Neural progenitor cell (in vitro differentiated cells): ENCODE results near the gene SMYD3. TPM values are rescaled to one million over a fixed set of nuclear protein-coding genes. Genes with fewer than 3 reads are reported as not detected.

Source experiments
- DNase-seq: peaks from one replicate; pipeline ENCODE4 v3.0.0-alpha.2; 2016; ENCODE audit warnings: low spot score
- H2AFZ ChIP-seq: fragments of 200-600 bp; sonication (generic); replicated peaks from 2 replicates; pipeline ENCODE4 v1.6.1; 2016; ENCODE audit warnings: antibody characterized with exemption
- H3F3A ChIP-seq: fragments of 200-600 bp; sonication (generic); 2 replicates; pipeline ENCODE4 v1.6.1; 2016; ENCODE audit warnings: antibody characterized with exemption, low read depth
- H3K27ac ChIP-seq: fragments of 200-600 bp; sonication (generic); 2 replicates; pipeline ENCODE4 v1.5.1; 2016; ENCODE audit warnings: mild to moderate bottlenecking
- H3K27me3 ChIP-seq: fragments of 200-600 bp; sonication (generic); 2 replicates; pipeline ENCODE4 v1.6.1; 2016; ENCODE audit warnings: mild to moderate bottlenecking, moderate library complexity
- H3K36me3 ChIP-seq: fragments of 200-600 bp; sonication (generic); 2 replicates; pipeline ENCODE4 v1.5.1; 2016
- H3K4me1 ChIP-seq: fragments of 200-600 bp; sonication (generic); 2 replicates; pipeline ENCODE4 v1.6.1; 2016; ENCODE audit warnings: mixed run types
- H3K4me2 ChIP-seq: fragments of 200-600 bp; sonication (generic); 2 replicates; pipeline ENCODE4 v1.6.1; 2016
- H3K4me3 ChIP-seq: fragments of 200-600 bp; sonication (generic); 2 replicates; pipeline ENCODE4 v1.5.1; 2016
- H3K79me2 ChIP-seq: fragments of 200-600 bp; sonication (generic); 2 replicates; pipeline ENCODE4 v1.6.1; 2016; ENCODE audit warnings: low read depth
- H3K9ac ChIP-seq: fragments of 200-600 bp; sonication (generic); 2 replicates; pipeline ENCODE4 v1.6.1; 2016
- H3K9me3 ChIP-seq: fragments of 200-600 bp; sonication (generic); 2 replicates; pipeline ENCODE4 v1.5.1; 2016; ENCODE audit warnings: low read depth
- H4K20me1 ChIP-seq: fragments of 200-600 bp; sonication (generic); 2 replicates; pipeline ENCODE4 v1.6.1; 2016; ENCODE audit warnings: low read depth
- H3K27ac Mint-ChIP-seq: 3 replicates; pipeline ENCODE4 v1.8.0; 2021; ENCODE audit warnings: mixed read lengths
- H3K27me3 Mint-ChIP-seq: 2 replicates; pipeline ENCODE4 v1.8.0; 2022; ENCODE audit warnings: low read depth, mild to moderate bottlenecking, inconsistent platforms, moderate library complexity, mixed read lengths; ENCODE audit not compliant: insufficient read depth
- H3K36me3 Mint-ChIP-seq: 3 replicates; pipeline ENCODE4 v1.8.0; 2021; ENCODE audit warnings: mixed read lengths
- H3K4me1 Mint-ChIP-seq: 3 replicates; pipeline ENCODE4 v1.8.0; 2021; ENCODE audit warnings: mixed read lengths
- H3K4me3 Mint-ChIP-seq: 3 replicates; pipeline ENCODE4 v1.8.0; 2021; ENCODE audit warnings: mild to moderate bottlenecking, moderate library complexity, mixed read lengths
- H3K9me3 Mint-ChIP-seq: 3 replicates; pipeline ENCODE4 v1.8.0; 2020; ENCODE audit warnings: mixed read lengths
- EZH2 ChIP-seq: fragments of 200-600 bp; sonication (generic); IDR thresholded peaks from 2 replicates; pipeline ENCODE4 v1.6.1; 2017; ENCODE audit warnings: antibody characterized with exemption, mild to moderate bottlenecking, moderate library complexity
- EZH2phosphoT487 ChIP-seq: fragments of 200-600 bp; sonication (generic); IDR thresholded peaks from 2 replicates; pipeline ENCODE4 v1.6.1; 2017; ENCODE audit warnings: antibody characterized with exemption
- total RNA-seq: library from RNA; depleted of rRNA; stranded (reverse); fragments of >200 nt; gene quantifications from 2 replicates; pipeline ENCODE4 v1.2.3, GENCODE V29; 2015; ENCODE audit warnings: low replicate concordance
- TF ChIP-seq, protein P1 (sequence below): fragments of 200-600 bp; sonication (generic); IDR thresholded peaks from 2 replicates; pipeline ENCODE4 v1.5.1; 2017; ENCODE audit warnings: antibody characterized with exemption, mild to moderate bottlenecking

SMYD3 gene
- total RNA-seq, 1 donor from 2014 or later, result 43.2 TPM

DNA sequence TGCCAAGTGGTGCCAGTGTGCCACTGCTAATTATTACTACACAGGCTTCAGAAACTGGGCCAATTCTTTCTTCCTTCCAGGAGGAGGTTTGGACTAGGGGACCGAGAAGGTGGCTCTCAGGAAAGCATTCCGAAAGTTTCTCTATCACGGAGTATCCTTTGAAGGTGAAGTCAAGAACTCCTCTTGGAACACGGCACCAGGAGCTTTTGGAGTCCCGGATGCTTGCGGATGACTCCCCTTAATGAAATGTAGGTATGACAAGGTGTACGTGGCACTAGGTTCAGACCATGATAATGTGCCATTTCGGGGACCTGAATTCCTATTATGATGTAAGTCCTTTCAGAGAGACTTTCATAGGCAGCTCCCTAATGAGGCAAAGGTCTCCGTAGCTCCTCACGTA, 718.2 kb downstream of the SMYD3 start:
- Histone ChIP-seq H3K4me2 (no peak overlapping the region), H3K4me1 (no peaks in the 10 kb centered on the region), H3K27ac (no peak overlapping the region)

DNA sequence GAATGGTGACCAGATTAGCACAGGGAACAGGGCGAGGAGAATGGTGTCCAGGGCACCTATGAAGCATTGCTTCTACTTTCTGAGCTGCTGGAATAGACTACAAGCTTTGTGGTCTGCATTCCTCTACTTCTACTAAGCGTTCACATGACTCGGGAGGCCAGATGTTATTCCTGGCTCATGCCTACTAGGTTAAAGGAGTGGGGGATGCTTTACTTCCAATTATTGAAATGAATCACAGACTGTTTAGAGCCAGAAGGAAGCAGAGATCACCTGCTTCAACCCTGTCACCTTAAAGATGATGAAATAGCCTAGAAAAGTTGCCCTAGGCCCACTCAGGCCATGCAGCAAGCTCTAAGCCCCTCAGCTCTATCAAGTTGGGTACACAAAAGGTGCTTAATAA, 718.8 kb downstream of the SMYD3 start:
- H3K4me1 Mint-ChIP-seq, result no peaks in the 10 kb centered on the region
- TF ChIP-seq, protein P1, sequence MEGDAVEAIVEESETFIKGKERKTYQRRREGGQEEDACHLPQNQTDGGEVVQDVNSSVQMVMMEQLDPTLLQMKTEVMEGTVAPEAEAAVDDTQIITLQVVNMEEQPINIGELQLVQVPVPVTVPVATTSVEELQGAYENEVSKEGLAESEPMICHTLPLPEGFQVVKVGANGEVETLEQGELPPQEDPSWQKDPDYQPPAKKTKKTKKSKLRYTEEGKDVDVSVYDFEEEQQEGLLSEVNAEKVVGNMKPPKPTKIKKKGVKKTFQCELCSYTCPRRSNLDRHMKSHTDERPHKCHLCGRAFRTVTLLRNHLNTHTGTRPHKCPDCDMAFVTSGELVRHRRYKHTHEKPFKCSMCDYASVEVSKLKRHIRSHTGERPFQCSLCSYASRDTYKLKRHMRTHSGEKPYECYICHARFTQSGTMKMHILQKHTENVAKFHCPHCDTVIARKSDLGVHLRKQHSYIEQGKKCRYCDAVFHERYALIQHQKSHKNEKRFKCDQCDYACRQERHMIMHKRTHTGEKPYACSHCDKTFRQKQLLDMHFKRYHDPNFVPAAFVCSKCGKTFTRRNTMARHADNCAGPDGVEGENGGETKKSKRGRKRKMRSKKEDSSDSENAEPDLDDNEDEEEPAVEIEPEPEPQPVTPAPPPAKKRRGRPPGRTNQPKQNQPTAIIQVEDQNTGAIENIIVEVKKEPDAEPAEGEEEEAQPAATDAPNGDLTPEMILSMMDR, result no peak
- TF ChIP-seq EZH2, result no peak
- TF ChIP-seq EZH2phosphoT487, result no peak
- Histone ChIP-seq H3K4me2 (no peak overlapping the region), H3F3A (no peaks in the 10 kb centered on the region), H3K9ac (no peak overlapping the region), H3K4me1 (no peaks in the 10 kb centered on the region), H3K27ac (no peak overlapping the region), H2AFZ (no peak overlapping the region), H3K27me3 (no peaks in the 10 kb centered on the region), H3K36me3 (no peaks in the 10 kb centered on the region), H4K20me1 (no peaks in the 10 kb centered on the region), H3K4me3 (no peak overlapping the region), H3K79me2 (no peaks in the 10 kb centered on the region), H3K9me3 (no peaks in the 10 kb centered on the region)
- no peaks in the 10 kb centered on the region for H3K9me3 Mint-ChIP-seq
- no peak overlapping the region for H3K4me3 Mint-ChIP-seq
- peaks cover 4% of the 10 kb centered on the region for H3K27me3 Mint-ChIP-seq
- H3K27ac Mint-ChIP-seq, result no peak overlapping the region
- no peak for DNase-seq
- H3K36me3 Mint-ChIP-seq, result no peaks in the 10 kb centered on the region

More for the DNA sequence above, 718.2 kb downstream of the SMYD3 start:
- Mint-ChIP-seq H3K9me3 (no peaks in the 10 kb centered on the region), H3K4me1 (no peaks in the 10 kb centered on the region), H3K27ac (no peak overlapping the region), H3K4me3 (no peak overlapping the region), H3K36me3 (no peaks in the 10 kb centered on the region), H3K27me3 (peaks cover 4% of the 10 kb centered on the region)
- H3K36me3 ChIP-seq, result no peaks in the 10 kb centered on the region
- no peak overlapping the region for H3K4me3 ChIP-seq
- H3K9ac ChIP-seq, result no peak overlapping the region
- no peaks in the 10 kb centered on the region for H3F3A ChIP-seq
- no peaks in the 10 kb centered on the region for H4K20me1 ChIP-seq
- no peak overlapping the region for H2AFZ ChIP-seq
- DNase-seq, result no peak
- no peak for TF ChIP-seq EZH2phosphoT487
- no peaks in the 10 kb centered on the region for H3K9me3 ChIP-seq
- no peaks in the 10 kb centered on the region for H3K27me3 ChIP-seq
- H3K79me2 ChIP-seq, result no peaks in the 10 kb centered on the region

GRCh38 chr1:245786948-245787347, 720.1 kb downstream of the SMYD3 start:
- Histone ChIP-seq H3K9ac (no peak overlapping the region), H3K9me3 (no peaks in the 10 kb centered on the region), H2AFZ (no peak overlapping the region), H3K27ac (no peak overlapping the region), H3K36me3 (no peaks in the 10 kb centered on the region), H3K4me1 (no peaks in the 10 kb centered on the region), H3K4me2 (no peak overlapping the region), H4K20me1 (no peaks in the 10 kb centered on the region), H3K4me3 (no peak overlapping the region), H3K79me2 (no peaks in the 10 kb centered on the region), H3K27me3 (no peaks in the 10 kb centered on the region), H3F3A (no peaks in the 10 kb centered on the region)
- H3K27me3 Mint-ChIP-seq, result peaks cover 4% of the 10 kb centered on the region
- no peak overlapping the region for H3K4me3 Mint-ChIP-seq
- H3K27ac Mint-ChIP-seq, result no peak overlapping the region
- peaks cover 2% of the 10 kb centered on the region for H3K4me1 Mint-ChIP-seq
- TF ChIP-seq, protein P1, result no peak
- TF ChIP-seq EZH2phosphoT487 (no peak), EZH2 (no peak)
- no peak for DNase-seq
- H3K9me3 Mint-ChIP-seq, result no peaks in the 10 kb centered on the region
- H3K36me3 Mint-ChIP-seq, result no peaks in the 10 kb centered on the region

DNA sequence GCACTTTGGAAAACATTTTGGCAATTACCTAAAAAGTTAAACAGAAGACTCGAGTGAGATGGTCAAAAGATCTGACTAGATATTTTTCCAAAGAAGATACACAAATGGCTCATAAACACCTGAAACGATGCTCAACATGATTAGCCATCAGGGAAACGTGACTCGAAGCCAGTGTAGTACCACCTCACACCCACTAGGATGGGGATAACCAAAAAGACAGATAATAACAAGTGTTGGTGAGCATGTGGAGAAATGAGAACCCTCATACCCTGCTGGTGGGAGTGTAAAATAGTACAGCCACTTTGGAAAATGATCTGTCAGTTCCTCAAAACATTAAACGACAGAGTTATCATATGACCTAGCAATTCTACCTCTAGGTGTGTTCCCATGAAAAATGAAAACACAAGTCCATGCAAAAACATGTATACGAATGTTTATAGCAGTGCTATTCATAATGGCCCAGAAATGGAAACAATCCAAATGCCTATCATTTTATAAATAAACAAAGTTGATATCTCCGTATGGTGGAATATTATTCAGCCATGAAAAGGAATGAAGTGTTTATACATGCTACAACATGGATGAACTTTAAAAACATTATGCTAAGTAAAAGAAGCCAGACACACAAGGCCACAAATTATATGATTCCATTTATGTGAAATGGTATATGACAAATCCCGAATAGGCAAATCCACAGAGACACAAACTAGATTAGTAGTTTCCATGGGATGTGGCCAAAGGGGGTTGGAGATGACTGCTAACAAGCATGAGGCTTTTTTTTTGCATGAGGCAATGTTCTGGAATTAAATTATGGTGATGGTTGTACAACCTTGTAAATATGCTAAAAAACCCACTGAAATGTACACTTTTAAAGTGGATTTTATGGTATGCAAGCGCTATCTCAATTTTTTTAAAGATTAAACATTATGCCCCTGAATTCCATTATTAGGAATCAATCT, 727.0 kb downstream of the SMYD3 start:
- Histone ChIP-seq H3K9me3 (no peaks in the 10 kb centered on the region), H3K79me2 (no peaks in the 10 kb centered on the region), H3K4me3 (no peak overlapping the region), H4K20me1 (no peaks in the 10 kb centered on the region), H3K9ac (no peak overlapping the region), H2AFZ (no peak overlapping the region), H3F3A (no peaks in the 10 kb centered on the region), H3K4me1 (peaks cover 16% of the 10 kb centered on the region), H3K36me3 (no peaks in the 10 kb centered on the region), H3K27ac (no peak overlapping the region), H3K4me2 (no peak overlapping the region), H3K27me3 (no peaks in the 10 kb centered on the region)
- no peaks in the 10 kb centered on the region for H3K36me3 Mint-ChIP-seq
- H3K9me3 Mint-ChIP-seq, result no peaks in the 10 kb centered on the region
- DNase-seq, result no peak
- peaks cover 2% of the 10 kb centered on the region for H3K27me3 Mint-ChIP-seq
- TF ChIP-seq EZH2, result no peak
- TF ChIP-seq, protein P1, result peak; percentile 18
- H3K4me3 Mint-ChIP-seq, result no peak overlapping the region
- peaks cover 6% of the 10 kb centered on the region for H3K4me1 Mint-ChIP-seq
- no peak overlapping the region for H3K27ac Mint-ChIP-seq
